ENCODE results near the gene RALGAPA1.

DNA sequence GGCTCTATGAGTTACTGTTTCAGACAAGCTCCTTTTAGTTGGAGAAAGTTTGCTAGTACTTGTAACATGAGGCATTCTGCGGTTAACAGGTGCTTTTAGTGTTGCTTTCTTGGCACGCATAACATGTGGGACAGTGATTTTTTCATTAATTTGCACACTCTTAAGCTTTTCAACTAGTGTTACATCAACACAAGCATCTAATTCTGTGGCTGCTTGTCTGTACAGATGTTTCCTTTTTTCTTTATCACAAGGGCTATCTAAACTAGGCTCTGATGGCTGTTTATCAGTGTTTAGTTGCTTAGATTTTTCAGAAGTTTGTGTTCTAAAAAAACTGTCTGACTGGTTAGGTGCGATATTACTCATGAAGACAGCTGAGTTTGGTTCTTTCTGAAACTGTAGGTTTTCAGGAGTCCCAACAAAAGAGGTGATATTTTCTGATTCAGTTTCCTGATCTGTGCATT lies 120.1 kb downstream of the RALGAPA1 start:
- no peak for TF ChIP-seq CTCF (conservative IDR thresholded peaks at IDR 0.05; ENCODE audit: low read length)
- TF ChIP-seq EZH2phosphoT487 (IDR thresholded peaks at IDR 0.05; ENCODE audit: borderline replicate concordance, low read depth, low read length) = no peak
